DOHH2 (cell line): ENCODE measurements around the gene CEP85.

Experiments used
- EZH2phosphoT487 ChIP-seq: fragments of 200-600 bp; sonication (generic); IDR thresholded peaks from 2 replicates; pipeline ENCODE4 v1.6.1; 2017; ENCODE audit warnings: borderline replicate concordance, mild to moderate bottlenecking, antibody characterized with exemption, low read length, moderate library complexity, mixed read lengths
- TF ChIP-seq, protein P1 (sequence below): fragments of 200-600 bp; sonication (generic); IDR thresholded peaks from one replicate; pipeline ENCODE4 v1.5.1; 2014; ENCODE audit warnings: antibody characterized with exemption, mild to moderate bottlenecking, low read depth, low read length; ENCODE audit not compliant: poor library complexity, severe bottlenecking

- TF ChIP-seq, protein P1, sequence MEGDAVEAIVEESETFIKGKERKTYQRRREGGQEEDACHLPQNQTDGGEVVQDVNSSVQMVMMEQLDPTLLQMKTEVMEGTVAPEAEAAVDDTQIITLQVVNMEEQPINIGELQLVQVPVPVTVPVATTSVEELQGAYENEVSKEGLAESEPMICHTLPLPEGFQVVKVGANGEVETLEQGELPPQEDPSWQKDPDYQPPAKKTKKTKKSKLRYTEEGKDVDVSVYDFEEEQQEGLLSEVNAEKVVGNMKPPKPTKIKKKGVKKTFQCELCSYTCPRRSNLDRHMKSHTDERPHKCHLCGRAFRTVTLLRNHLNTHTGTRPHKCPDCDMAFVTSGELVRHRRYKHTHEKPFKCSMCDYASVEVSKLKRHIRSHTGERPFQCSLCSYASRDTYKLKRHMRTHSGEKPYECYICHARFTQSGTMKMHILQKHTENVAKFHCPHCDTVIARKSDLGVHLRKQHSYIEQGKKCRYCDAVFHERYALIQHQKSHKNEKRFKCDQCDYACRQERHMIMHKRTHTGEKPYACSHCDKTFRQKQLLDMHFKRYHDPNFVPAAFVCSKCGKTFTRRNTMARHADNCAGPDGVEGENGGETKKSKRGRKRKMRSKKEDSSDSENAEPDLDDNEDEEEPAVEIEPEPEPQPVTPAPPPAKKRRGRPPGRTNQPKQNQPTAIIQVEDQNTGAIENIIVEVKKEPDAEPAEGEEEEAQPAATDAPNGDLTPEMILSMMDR, result no peak
- TF ChIP-seq EZH2phosphoT487, result no peak
Observed at GRCh38 chr1:26281091-26281958, 47.3 kb downstream of the CEP85 start.
